Measurements from ENCODE around the gene OLIG1. TPM values are rescaled to one million over a fixed set of nuclear protein-coding genes. Genes with fewer than 3 reads are reported as not detected.

OLIG1 gene
- polyA plus RNA-seq, 3 donors: 20.0 to 51.0 (median 40.7) TPM

DNA sequence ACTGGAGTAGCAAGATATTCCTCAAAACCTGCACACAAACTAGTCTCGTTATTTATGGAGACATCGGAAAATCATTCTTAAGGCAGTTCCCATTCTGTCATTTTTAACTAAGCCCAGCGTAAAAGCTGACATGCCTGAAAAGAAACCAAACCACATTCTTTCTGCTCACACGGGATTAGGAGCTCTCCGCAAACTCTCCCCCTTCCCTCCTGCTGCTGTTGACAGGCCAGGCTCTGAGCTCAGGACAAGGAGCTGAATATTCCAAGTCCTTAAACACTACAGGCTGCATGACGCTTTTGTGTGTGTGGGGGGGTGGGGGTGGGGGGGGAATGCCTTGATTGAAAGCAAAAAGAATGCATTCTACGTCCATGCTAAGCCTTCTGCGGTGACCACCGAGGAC is 5.2 kb downstream of the OLIG1 start:
- WGBS (ENCODE audit: insufficient coverage): 56% methylated on average over 5 of the region's 9 CpGs
- peaks cover 4 to 38% of the 10 kb centered on the region in 2 donors for H3K27me3 ChIP-seq (ENCODE audit: control insufficient read depth in 2 of 2, insufficient read depth in 2 of 2, low read length in 2 of 2)
- no peak overlapping the region for H3K27ac Mint-ChIP-seq

GRCh38 chr21:33075596-33076195 is 5.8 kb downstream of the OLIG1 start:
- Histone ChIP-seq H3K27ac (ENCODE audit: low read depth in 1 of 2, low read length in 2 of 2) (no peak overlapping the region), H3K27me3 (ENCODE audit: control insufficient read depth in 2 of 2, insufficient read depth in 2 of 2, low read length in 2 of 2) (peaks cover 4 to 38% of the 10 kb centered on the region in 2 donors), H3K4me2 (replicated peaks; ENCODE audit: extremely low read depth, low read length, poor library complexity, severe bottlenecking) (no peak overlapping the region), H3K4me3 (replicated peaks in 1 of 3; ENCODE audit: low read depth in 2 of 3, low read length in 3 of 3) (no peak overlapping the region), H3K36me3 (replicated peaks in 1 of 2; ENCODE audit: control insufficient read depth in 1 of 2, insufficient read depth in 2 of 2, low read length in 2 of 2) (no peaks in the 10 kb centered on the region), H3K79me2 (ENCODE audit: insufficient read depth, low read length) (peaks cover 19% of the 10 kb centered on the region), H3K9ac (ENCODE audit: insufficient read depth, low read length, poor library complexity, severe bottlenecking) (no peak overlapping the region), H3K9me3 (replicated peaks in 1 of 2; ENCODE audit: control insufficient read depth in 1 of 2, insufficient read depth in 1 of 2, low read length in 2 of 2) (no peaks in the 10 kb centered on the region), H3K4me1 (ENCODE audit: control insufficient read depth in 1 of 2, insufficient read depth in 2 of 2, low read length in 2 of 2) (peaks cover 12 to 26% of the 10 kb centered on the region in 2 donors), H4K20me1 (ENCODE audit: insufficient read depth, low read length) (peaks cover 3% of the 10 kb centered on the region), H2AFZ (ENCODE audit: insufficient read depth, low read depth, low read length, poor library complexity, severe bottlenecking) (no peak overlapping the region)
- Mint-ChIP-seq H3K36me3 (peaks cover 7 to 14% of the 10 kb centered on the region in 2 donors), H3K4me1 (peaks cover 39% of the 10 kb centered on the region), H3K4me3 (no peak overlapping the region), H3K27me3 (ENCODE audit: low read depth in 3 of 3) (peaks cover 22 to 35% (median 35%) of the 10 kb centered on the region in 3 donors), H3K27ac (no peak overlapping the region), H3K9me3 (peaks cover 0 to 2% (median 0%) of the 10 kb centered on the region in 7 donors)
- WGBS (ENCODE audit: insufficient coverage): 94% methylated on average over 11 of the region's 11 CpGs
- DNase-seq: no peak
- intact Hi-C loops (cut with micrococcal nuclease): no loop called here
- TF ChIP-seq CTCF (IDR thresholded peaks at IDR 0.05): no peak

More for the DNA sequence above, 5.2 kb downstream of the OLIG1 start:
- H3K36me3 Mint-ChIP-seq: peaks cover 7 to 14% of the 10 kb centered on the region in 2 donors
- no peak overlapping the region for H2AFZ ChIP-seq (ENCODE audit: insufficient read depth, low read depth, low read length, poor library complexity, severe bottlenecking)
- no peak for TF ChIP-seq CTCF (IDR thresholded peaks at IDR 0.05)
- H3K4me1 ChIP-seq (ENCODE audit: control insufficient read depth in 1 of 2, insufficient read depth in 2 of 2, low read length in 2 of 2): peaks cover 12 to 29% of the 10 kb centered on the region in 2 donors
- peaks cover 39% of the 10 kb centered on the region for H3K4me1 Mint-ChIP-seq
- H3K4me3 ChIP-seq (replicated peaks in 1 of 3; ENCODE audit: low read depth in 2 of 3, low read length in 3 of 3): no peak overlapping the region
- no peaks in the 10 kb centered on the region for H3K9me3 ChIP-seq (replicated peaks in 1 of 2; ENCODE audit: control insufficient read depth in 1 of 2, insufficient read depth in 1 of 2, low read length in 2 of 2)
- peaks cover 19% of the 10 kb centered on the region for H3K79me2 ChIP-seq (ENCODE audit: insufficient read depth, low read length)
- H4K20me1 ChIP-seq (ENCODE audit: insufficient read depth, low read length): peaks cover 3% of the 10 kb centered on the region
- peaks cover 0 to 2% (median 0%) of the 10 kb centered on the region in 7 donors for H3K9me3 Mint-ChIP-seq
- H3K9ac ChIP-seq (ENCODE audit: insufficient read depth, low read length, poor library complexity, severe bottlenecking): no peak overlapping the region
- DNase-seq: no peak
- H3K36me3 ChIP-seq (replicated peaks in 1 of 2; ENCODE audit: control insufficient read depth in 1 of 2, insufficient read depth in 2 of 2, low read length in 2 of 2): no peaks in the 10 kb centered on the region
- intact Hi-C loops (cut with micrococcal nuclease): no loop called here
- H3K4me3 Mint-ChIP-seq: peak overlapping the region in 1 of 2 donors; percentile 43
- peaks cover 20 to 35% (median 33%) of the 10 kb centered on the region in 3 donors for H3K27me3 Mint-ChIP-seq (ENCODE audit: low read depth in 3 of 3)
- no peak overlapping the region for H3K27ac ChIP-seq (ENCODE audit: low read depth in 1 of 2, low read length in 2 of 2)
- H3K4me2 ChIP-seq (replicated peaks; ENCODE audit: extremely low read depth, low read length, poor library complexity, severe bottlenecking): no peak overlapping the region
